HepG2 (cell line): ENCODE measurements around the gene SH3PXD2A. TPM values are rescaled to one million over a fixed set of nuclear protein-coding genes. Genes with fewer than 3 reads are reported as not detected.

ENCODE experiments used
- ATAC-seq: fragments of 200-7000 bp; cut with Tn5 transposase; 3 replicates; pipeline ENCODE4 v1.9.1; 2020; ENCODE audit warnings: mild to moderate bottlenecking, moderate library complexity
- BruUV-seq: library from RNA; stranded (reverse); fragments of 400-500 nt; replicated peaks from 2 replicates; lab custom pipeline; 2021; lab: Mats Ljungman, UMichigan
- CTCF ChIA-PET: fragments of 300-600 bp; formaldehyde crosslinking; extraction: SDS; loops from one replicate; lab custom pipeline; 2021; ENCODE audit warnings: low total read pairs, inconsistent platforms, low intra/inter-chr PET ratio; lab: Yijun Ruan, JAX
- POLR2A ChIA-PET: fragments of 350-600 bp; sonication (Branson Sonifier 250); formaldehyde crosslinking; loops from one replicate; lab custom pipeline; 2020; ENCODE audit warnings: antibody characterized with exemption, inconsistent platforms; lab: Yijun Ruan, JAX
- DNase-seq: peaks from one replicate; pipeline ENCODE4 v3.0.0-alpha.2; 2015; ENCODE audit warnings: low spot score
- FAIRE-seq: peaks from 3 replicates; lab custom pipeline; 2011; peaks lifted over from hg19 to GRCh38; lab: Jason Lieb, UNC
- H2AFZ ChIP-seq: one replicate; pipeline ENCODE4 v1.6.1; 2011; ENCODE audit warnings: low read length, inconsistent platforms
- H3K27ac ChIP-seq: fragments of 300-600 bp; 3 replicates; pipeline ENCODE4 v1.8.0; 2011; ENCODE audit warnings: mixed run types, mild to moderate bottlenecking, mixed read lengths, low read length, inconsistent platforms; ENCODE audit not compliant: insufficient read depth; ENCODE audit errors: extremely low read length
- H3K27me3 ChIP-seq, 2 experiments: fragments of 200-600 bp in 1 of 2; 2 replicates in 1 of 2; 3 replicates in 1 of 2; pipeline versions ENCODE4 v1.6.0 to v1.8.0; 2011; ENCODE audit warnings: low read length in 2 of 2, mild to moderate bottlenecking in 2 of 2, moderate library complexity in 2 of 2, inconsistent platforms in 1 of 2; ENCODE audit not compliant: insufficient read depth in 2 of 2, control insufficient read depth in 1 of 2
- H3K36me3 ChIP-seq, 2 experiments: fragments of 200-600 bp in 1 of 2; replicated peaks in 1 of 2; 2 replicates in 1 of 2; 3 replicates in 1 of 2; pipeline versions ENCODE4 v1.5.1 to v1.8.0; 2011; ENCODE audit warnings: low read length in 2 of 2, inconsistent platforms in 1 of 2; ENCODE audit not compliant: insufficient read depth in 2 of 2, control insufficient read depth in 1 of 2
- H3K4me1 ChIP-seq: 2 replicates; pipeline ENCODE4 v1.5.1; 2012; ENCODE audit warnings: low read length, inconsistent platforms; ENCODE audit not compliant: insufficient read depth
- H3K4me2 ChIP-seq: 2 replicates; pipeline ENCODE4 v1.6.0; 2011; ENCODE audit warnings: low read depth, low read length, inconsistent platforms
- H3K4me3 ChIP-seq, 3 experiments: fragments of 200-600 bp in 1 of 3; sonication (generic), shearing (Covaris generic) in 1 of 3; replicated peaks in 1 of 3; 2 replicates each; pipeline ENCODE4 v1.5.1; 2011 to 2016; ENCODE audit warnings: low read length in 3 of 3, inconsistent platforms in 2 of 3, low read depth in 2 of 3, mild to moderate bottlenecking in 2 of 3, control low read depth in 1 of 3, mixed read lengths in 1 of 3; ENCODE audit not compliant: insufficient read depth in 1 of 3
- H3K79me2 ChIP-seq: one replicate; pipeline ENCODE4 v1.6.1; 2011; ENCODE audit warnings: low read length, inconsistent platforms; ENCODE audit not compliant: insufficient read depth
- H3K9ac ChIP-seq: 2 replicates; pipeline ENCODE4 v1.6.0; 2011; ENCODE audit warnings: mild to moderate bottlenecking, low read depth, low read length, inconsistent platforms; ENCODE audit not compliant: insufficient read depth
- H3K9me3 ChIP-seq: 2 replicates; pipeline ENCODE4 v1.5.1; 2012; ENCODE audit warnings: mild to moderate bottlenecking, low read length
- H4K20me1 ChIP-seq: 2 replicates; pipeline ENCODE4 v1.6.0; 2011; ENCODE audit warnings: inconsistent platforms, mild to moderate bottlenecking, low read length, moderate library complexity; ENCODE audit not compliant: insufficient read depth
- NR2F1 ChIP-seq, 2 experiments: fragments of 450-650 bp in 1 of 2; formaldehyde crosslinking in 1 of 2; IDR thresholded peaks; 2 replicates each; pipeline versions ENCODE4 v1.5.0 to v1.6.1; 2016 to 2020; ENCODE audit warnings: mild to moderate bottlenecking in 1 of 2, missing compliant biosample characterization in 1 of 2, missing genetic modification reagents in 1 of 2, moderate library complexity in 1 of 2
- PRDM15 ChIP-seq: sonication (generic); formaldehyde crosslinking; IDR thresholded peaks from 2 replicates; pipeline ENCODE4 v1.4.0; 2020; ENCODE audit warnings: missing genetic modification reagents
- SIX1 ChIP-seq: sonication (generic); formaldehyde crosslinking; IDR thresholded peaks from 2 replicates; pipeline ENCODE4 v1.4.0; 2020; ENCODE audit warnings: missing genetic modification reagents, borderline replicate concordance
- THAP7 ChIP-seq: sonication (generic); formaldehyde crosslinking; IDR thresholded peaks from 2 replicates; pipeline ENCODE4 v1.8.1; 2023; ENCODE audit warnings: mild to moderate bottlenecking, missing genetic modification reagents
- WIZ ChIP-seq: sonication (generic); formaldehyde crosslinking; IDR thresholded peaks from 2 replicates; pipeline ENCODE4 v1.5.1; 2020; ENCODE audit warnings: mild to moderate bottlenecking, missing genetic modification reagents
- ZBTB40 ChIP-seq, 2 experiments: fragments of 450-650 bp in 1 of 2; sonication (generic) in 1 of 2; formaldehyde crosslinking in 1 of 2; IDR thresholded peaks; 2 replicates each; pipeline versions ENCODE4 v1.6.1 to v1.8.0; 2016 to 2022; ENCODE audit warnings: antibody characterized with exemption in 1 of 2, mild to moderate bottlenecking in 1 of 2, missing genetic modification reagents in 1 of 2
- WGBS: methylation state at CpG from one replicate; pipeline ENCODE4 v1.1.6; 2017; ENCODE audit warnings: low lambda C conversion rate; 5-methylcytosine and 5-hydroxymethylcytosine counted together
- in situ Hi-C: cut with HindIII; loops from 2 replicates; pipeline ENCODE4 v1.10.0; 2017; ENCODE audit warnings: low pct_unique_long_range_greater_than_20kb; ENCODE audit not compliant: extremely low pct_ligation_motif_present
- intact Hi-C: fragments of 100-400 bp; cut with micrococcal nuclease; formaldehyde crosslinking; loops from one replicate; pipeline ENCODE4 v1.10.0; 2022; ENCODE audit not compliant: unreplicated experiment
- polyA plus RNA-seq, 8 experiments: library from polyadenylated mRNA; depleted of rRNA in 3 of 8; stranded (reverse) in 7 of 8; unstranded in 1 of 8; fragments of >200 nt; fragmentation: Illumina TruSeq in 4 of 8; extraction: Trizol in 4 of 8; gene quantifications; 2 replicates each; pipeline versions ENCODE4 v1.2.1 to v1.2.3, GENCODE V29; 2011 to 2016; ENCODE audit warnings: low read depth in 4 of 8, missing spikeins in 1 of 8, mixed read lengths in 1 of 8; ENCODE audit not compliant: insufficient read depth in 1 of 8
- total RNA-seq, 5 experiments: library from RNA; depleted of rRNA; stranded (reverse); fragments of >200 nt; fragmentation: Illumina TruSeq; extraction: Trizol; gene quantifications; 2 replicates each; pipeline ENCODE4 v1.2.3, GENCODE V29; 2016; ENCODE audit warnings: low read depth in 1 of 5

SH3PXD2A gene
- total and polyA plus RNA-seq, 2 of the 13 experiments (the other 11 are each of a cell fraction or from before 2014, with no cell fraction given) = 11.1 to 11.3 TPM

DNA sequence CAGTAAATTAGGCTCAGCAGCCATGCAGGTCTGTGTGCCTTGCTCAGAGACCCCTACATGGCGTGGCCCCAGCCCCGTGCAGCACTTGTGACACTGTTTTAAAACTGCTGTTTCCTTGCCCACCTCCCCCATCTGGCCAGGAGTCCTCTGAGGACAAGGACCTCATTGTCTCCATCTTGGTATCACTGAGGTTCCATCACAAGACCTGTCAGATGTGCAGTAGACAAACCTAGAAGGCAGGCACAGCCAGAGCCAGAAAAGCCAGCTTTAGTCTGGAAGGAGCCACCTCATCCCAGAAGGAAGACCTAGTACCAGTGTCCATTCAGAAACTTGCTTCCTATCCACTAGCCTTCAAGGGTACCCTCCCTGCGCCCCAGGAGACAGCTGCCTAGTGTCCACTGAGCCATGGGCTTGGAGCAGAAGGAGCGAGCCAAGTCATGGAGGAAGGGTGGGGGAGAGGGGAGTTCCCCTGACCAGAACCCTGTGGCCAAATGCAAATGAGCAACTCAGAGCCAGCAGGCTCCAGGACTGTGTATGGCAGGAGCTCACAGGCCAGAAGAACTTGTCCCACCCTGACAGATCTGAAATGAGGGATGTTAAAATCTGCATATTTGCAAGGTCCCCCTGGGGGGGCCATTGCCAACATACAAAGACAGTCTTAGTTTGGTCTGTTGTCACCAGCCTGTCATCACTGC lies 176.1 kb downstream of the SH3PXD2A start:
- H3K4me1 ChIP-seq = no peaks in the 10 kb centered on the region
- FAIRE-seq = no peak
- CTCF ChIA-PET = no interaction called here
- no peak for TF ChIP-seq NR2F1 (CRISPR knock-in tag; IDR thresholded peaks at IDR 0.05)
- TF ChIP-seq SIX1 (CRISPR knock-in tag) = no peak
- TF ChIP-seq ZBTB40 (IDR thresholded peaks at IDR 0.05) = no peak
- no peak for TF ChIP-seq ZBTB40 (CRISPR knock-in tag; IDR thresholded peaks at IDR 0.05)
- no peak for TF ChIP-seq WIZ
- no peak for TF ChIP-seq THAP7
- no peak for TF ChIP-seq PRDM15 (CRISPR knock-in tag)

More for the DNA sequence above, 176.1 kb downstream of the SH3PXD2A start:
- POLR2A ChIA-PET = interaction anchor here (1.0 kb wide), 1 partner anchor 19 kb away, joined by 3 read pairs; no protein-coding TSS in a partner anchor
- DNase-seq = no peak
- H3K9ac ChIP-seq = no peak overlapping the region
- no peaks in the 10 kb centered on the region for H3K9me3 ChIP-seq
- no TSS peak for BruUV-seq
- H2AFZ ChIP-seq = no peak overlapping the region
- H3K79me2 ChIP-seq = no peaks in the 10 kb centered on the region
- no peak overlapping the region for H3K4me2 ChIP-seq
- intact Hi-C loops (no loop called here), in situ Hi-C loops (no loop called here)
- H4K20me1 ChIP-seq = peaks cover 4% of the 10 kb centered on the region; the same call in 1 of the 2 replicates
- peaks cover 4 to 44% of the 10 kb centered on the region in 2 experiments for H3K36me3 ChIP-seq
- H3K4me3 ChIP-seq = no peak overlapping the region
- no peak for ATAC-seq
- H3K27me3 ChIP-seq = no peaks in the 10 kb centered on the region
- 100% methylated on average over 3 of the region's 4 CpGs for WGBS
- H3K27ac ChIP-seq = no peak overlapping the region
